Left ventricle myocardium inferior (tissue), 1 donor: ENCODE results near the gene PTGER1. TPM values are rescaled to one million over a fixed set of nuclear protein-coding genes. Genes with fewer than 3 reads are reported as not detected.
A peak's percentile ranks its signal among the peaks of the same experiment; 100 is the strongest.

Source experiments
- DNase-seq: peaks from one replicate; pipeline ENCODE4 v3.0.0-alpha.2; 2020
- H3K27ac ChIP-seq: fragments of 200-600 bp; replicated peaks from 2 replicates; pipeline ENCODE4 v1.8.0; 2021
- H3K27me3 ChIP-seq: fragments of 200-600 bp; 2 replicates; pipeline ENCODE4 v1.8.0; 2021; ENCODE audit warnings: low read depth
- H3K36me3 ChIP-seq: fragments of 200-600 bp; 2 replicates; pipeline ENCODE4 v1.8.0; 2021
- H3K4me1 ChIP-seq: fragments of 200-600 bp; 2 replicates; pipeline ENCODE4 v1.8.0; 2021
- H3K4me3 ChIP-seq: fragments of 200-600 bp; 2 replicates; pipeline ENCODE4 v1.8.0; 2021; ENCODE audit warnings: mild to moderate bottlenecking, moderate library complexity
- H3K9me3 ChIP-seq: fragments of 200-600 bp; replicated peaks from 2 replicates; pipeline ENCODE4 v1.8.0; 2021
- CTCF ChIP-seq: fragments of 200-600 bp; IDR thresholded peaks from 2 replicates; pipeline ENCODE4 v1.8.0; 2021; ENCODE audit warnings: antibody characterized with exemption, mild to moderate bottlenecking, borderline replicate concordance
- intact Hi-C: fragments of 100-400 bp; cut with micrococcal nuclease; formaldehyde crosslinking; loops from one replicate; pipeline ENCODE4 v1.11.0; 2022
- total RNA-seq: library from RNA; stranded (reverse); fragmentation: NEBNext Ultra II Directional; extraction: Animal tissue kit (Norgen Biotek cat#: 25700); gene quantifications from one replicate; pipeline ENCODE4 v1.2.1, GENCODE V29; 2021
- donor health status: DM: no; HTN: yes; CAD: no; lungs with severe emphysema.

PTGER1 gene
- total RNA-seq, 1 donor from 2014 or later, result not detected

- peak overlapping the region; percentile 54 for H3K4me3 ChIP-seq
- peaks cover 45% of the 10 kb centered on the region for H3K27me3 ChIP-seq
- intact Hi-C loops, result no loop called here
- no peak for DNase-seq
- no peaks in the 10 kb centered on the region for H3K9me3 ChIP-seq
- peaks cover 55% of the 10 kb centered on the region for H3K4me1 ChIP-seq
- peaks cover 41% of the 10 kb centered on the region for H3K36me3 ChIP-seq
- no peak for TF ChIP-seq CTCF
- no peak overlapping the region for H3K27ac ChIP-seq
These were observed 1.1 kb downstream of the PTGER1 start for GRCh38 chr19:14473978-14474578.

- peaks cover 45% of the 10 kb centered on the region for H3K27me3 ChIP-seq
- TF ChIP-seq CTCF, result no peak
- intact Hi-C loops, result no loop called here
- peak overlapping the region; percentile 54 for H3K4me3 ChIP-seq
- no peak overlapping the region for H3K27ac ChIP-seq
- H3K4me1 ChIP-seq, result peaks cover 55% of the 10 kb centered on the region
- H3K36me3 ChIP-seq, result peaks cover 41% of the 10 kb centered on the region
- no peaks in the 10 kb centered on the region for H3K9me3 ChIP-seq
- DNase-seq, result no peak
These were observed 1.8 kb downstream of the PTGER1 start for GRCh38 chr19:14473073-14473977.

DNA sequence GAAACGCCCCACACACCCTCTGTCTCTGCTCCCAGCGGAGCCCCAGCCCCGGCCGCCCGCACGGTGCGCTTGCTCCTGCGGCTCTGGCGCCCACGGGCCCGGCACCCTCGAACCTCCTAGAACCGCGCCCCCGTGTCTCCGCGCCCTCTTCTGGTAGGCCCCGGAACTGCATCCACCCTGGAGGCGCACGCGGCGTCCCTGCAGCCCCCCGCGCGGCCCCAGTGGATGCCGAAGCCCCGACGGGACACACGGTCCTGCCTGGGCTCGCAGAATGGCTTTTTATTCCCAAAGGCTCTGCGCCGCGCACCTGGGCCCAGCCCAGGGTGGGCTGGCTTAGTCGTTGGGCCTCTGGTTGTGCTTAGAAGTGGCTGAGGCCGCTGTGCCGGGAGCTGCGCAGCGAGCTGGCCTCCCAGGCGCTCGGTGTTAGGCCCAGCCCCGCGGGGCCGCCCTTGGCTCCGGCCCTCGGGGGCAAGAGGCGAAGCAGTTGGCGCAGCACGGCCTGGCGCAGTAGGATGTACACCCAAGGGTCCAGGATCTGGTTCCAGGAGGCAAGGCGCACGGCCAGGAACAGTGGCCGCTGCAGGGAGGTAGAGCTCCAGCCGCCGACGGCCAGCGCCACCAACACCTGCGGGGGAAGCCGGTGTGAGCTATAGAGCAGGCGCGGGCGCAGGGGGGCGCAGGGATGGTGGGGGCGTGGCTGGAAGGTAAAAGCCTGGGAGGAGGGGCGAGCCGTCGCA, 2.8 kb downstream of the PTGER1 start:
- peaks cover 41% of the 10 kb centered on the region for H3K36me3 ChIP-seq
- peak; percentile 68 for DNase-seq
- H3K4me3 ChIP-seq, result peak overlapping the region; percentile 51
- intact Hi-C loops, result no loop called here
- no peak overlapping the region for H3K27ac ChIP-seq
- peaks cover 46% of the 10 kb centered on the region for H3K4me1 ChIP-seq
- peaks cover 40% of the 10 kb centered on the region for H3K27me3 ChIP-seq
- no peaks in the 10 kb centered on the region for H3K9me3 ChIP-seq
- TF ChIP-seq CTCF, result peak; percentile 99

GRCh38 chr19:14471436-14472187, 3.5 kb downstream of the PTGER1 start:
- H3K4me1 ChIP-seq, result peaks cover 39% of the 10 kb centered on the region

More at GRCh38 chr19:14471436-14472187, 3.5 kb downstream of the PTGER1 start:
- no peak for DNase-seq
- Histone ChIP-seq H3K4me3 (peak overlapping the region; percentile 51), H3K9me3 (no peaks in the 10 kb centered on the region), H3K36me3 (peaks cover 47% of the 10 kb centered on the region), H3K27ac (no peak overlapping the region), H3K27me3 (peaks cover 37% of the 10 kb centered on the region)
- TF ChIP-seq CTCF, result no peak
- intact Hi-C loops, result no loop called here
